Spinal cord (tissue), 10 donors: ENCODE measurements around the gene BCL6B. TPM values are rescaled to one million over a fixed set of nuclear protein-coding genes. Genes with fewer than 3 reads are reported as not detected.

Experiments used
- DNase-seq, 6 donors: peaks; one replicate each; pipeline versions ENCODE4 v3.0.0 to v3.0.0-alpha.2; 2013 to 2015; ENCODE audit warnings: low spot score in 6 of 6, low read depth in 4 of 6
- H3K27ac ChIP-seq: one replicate; pipeline ENCODE4 v1.5.1; 2013; ENCODE audit warnings: low read depth, low read length, control low read depth
- H3K27me3 ChIP-seq: one replicate; pipeline ENCODE4 v1.6.1; 2013; ENCODE audit warnings: low read length; ENCODE audit not compliant: control insufficient read depth, insufficient read depth
- H3K36me3 ChIP-seq: one replicate; pipeline ENCODE4 v1.6.1; 2013; ENCODE audit warnings: low read length; ENCODE audit not compliant: control insufficient read depth, insufficient read depth
- H3K4me1 ChIP-seq: one replicate; pipeline ENCODE4 v1.6.1; 2013; ENCODE audit warnings: low read length; ENCODE audit not compliant: control insufficient read depth, insufficient read depth
- H3K4me3 ChIP-seq: one replicate; pipeline ENCODE4 v1.5.1; 2013; ENCODE audit warnings: low read depth, low read length, control low read depth
- H3K9me3 ChIP-seq: one replicate; pipeline ENCODE4 v1.6.1; 2013; ENCODE audit warnings: low read length; ENCODE audit not compliant: control insufficient read depth, insufficient read depth
- whole genome bisulfite sequencing: methylation state at CpG from one replicate; pipeline ENCODE4 v1.1.5; 2013; ENCODE audit warnings: missing lambda C conversion rate; ENCODE audit not compliant: insufficient coverage; 5-methylcytosine and 5-hydroxymethylcytosine counted together
- polyA plus RNA-seq, 2 donors: library from polyadenylated mRNA; unstranded; fragments of 120-200 nt; gene quantifications; one replicate each; pipeline ENCODE4 v1.2.1, GENCODE V29; 2013; ENCODE audit not compliant: insufficient read length in 2 of 2
- total RNA-seq, 2 donors: library from RNA; depleted of rRNA in 1 of 2; stranded (reverse); fragments of 120-200 nt in 1 of 2; fragments of >200 nt in 1 of 2; gene quantifications; one replicate each; pipeline versions ENCODE4 v1.2.3 to v1.2.4, GENCODE V29; 2013 to 2014
- donor health status: healthy.

BCL6B gene
- total and polyA plus RNA-seq, 4 donors: 3.1 to 13.7 (median 7.0) TPM

GRCh38 chr17:7017827-7018200, 5.0 kb upstream of the BCL6B start:
- H3K4me3 ChIP-seq: no peak overlapping the region
- no peak for DNase-seq
- peaks cover 83% of the 10 kb centered on the region for H3K4me1 ChIP-seq
- no peak overlapping the region for H3K27ac ChIP-seq
- H3K9me3 ChIP-seq: no peaks in the 10 kb centered on the region
- H3K36me3 ChIP-seq: peaks cover 26% of the 10 kb centered on the region
- 95% methylated on average over 7 of the region's 12 CpGs for WGBS
- peaks cover 19% of the 10 kb centered on the region for H3K27me3 ChIP-seq

- WGBS: 80% methylated on average over 9 of the region's 10 CpGs
- no peaks in the 10 kb centered on the region for H3K9me3 ChIP-seq
- H3K4me1 ChIP-seq: peaks cover 83% of the 10 kb centered on the region
- DNase-seq: no peak
- no peak overlapping the region for H3K27ac ChIP-seq
- peaks cover 26% of the 10 kb centered on the region for H3K36me3 ChIP-seq
- peaks cover 25% of the 10 kb centered on the region for H3K27me3 ChIP-seq
- no peak overlapping the region for H3K4me3 ChIP-seq
These were observed 4.4 kb upstream of the BCL6B start for GRCh38 chr17:7018331-7018964.

GRCh38 chr17:7019367-7019766, 3.5 kb upstream of the BCL6B start:
- no peak for DNase-seq
- Histone ChIP-seq H3K27ac (no peak overlapping the region), H3K36me3 (peaks cover 24% of the 10 kb centered on the region), H3K4me3 (peak overlapping the region; percentile 64), H3K27me3 (peaks cover 34% of the 10 kb centered on the region), H3K9me3 (no peaks in the 10 kb centered on the region), H3K4me1 (peaks cover 82% of the 10 kb centered on the region)
- WGBS: 41% methylated on average over 5 of the region's 10 CpGs

- Histone ChIP-seq H3K27ac (peak overlapping the region; percentile 6), H3K4me3 (peak overlapping the region; percentile 64), H3K4me1 (peaks cover 82% of the 10 kb centered on the region), H3K36me3 (peaks cover 24% of the 10 kb centered on the region), H3K9me3 (no peaks in the 10 kb centered on the region), H3K27me3 (peaks cover 35% of the 10 kb centered on the region)
- DNase-seq: peak in 2 of 6 donors; percentile 63 to 91
- 7% methylated on average over 5 of the region's 16 CpGs for WGBS
These were observed 2.9 kb upstream of the BCL6B start for GRCh38 chr17:7019839-7020519.

- H3K4me1 ChIP-seq: peaks cover 73% of the 10 kb centered on the region
- H3K36me3 ChIP-seq: peaks cover 24% of the 10 kb centered on the region
- H3K9me3 ChIP-seq: no peaks in the 10 kb centered on the region
- H3K27me3 ChIP-seq: peaks cover 35% of the 10 kb centered on the region
- H3K27ac ChIP-seq: no peak overlapping the region
- H3K4me3 ChIP-seq: no peak overlapping the region
- no peak for DNase-seq
- 82% methylated on average over 11 of the region's 11 CpGs for whole genome bisulfite sequencing
These were observed 1.8 kb upstream of the BCL6B start for GRCh38 chr17:7020894-7021664.

GRCh38 chr17:7021993-7022778, 664 bp upstream of the BCL6B start:
- Histone ChIP-seq H3K4me3 (peak overlapping the region; percentile 19), H3K27ac (peak overlapping the region; percentile 77), H3K9me3 (no peaks in the 10 kb centered on the region), H3K36me3 (peaks cover 13% of the 10 kb centered on the region), H3K27me3 (peaks cover 35% of the 10 kb centered on the region), H3K4me1 (peaks cover 62% of the 10 kb centered on the region)
- DNase-seq: peak in 2 of 6 donors; percentile 61 to 86
- WGBS: 3% methylated on average over 48 of the region's 53 CpGs

GRCh38 chr17:7023576-7024401, 939 bp downstream of the BCL6B start:
- DNase-seq: peak in 2 of 6 donors; percentile 86 to 91
- H3K4me3 ChIP-seq: peak overlapping the region; percentile 26
- H3K27me3 ChIP-seq: peaks cover 35% of the 10 kb centered on the region
- peak overlapping the region; percentile 77 for H3K27ac ChIP-seq
- H3K36me3 ChIP-seq: no peaks in the 10 kb centered on the region
- H3K4me1 ChIP-seq: peaks cover 46% of the 10 kb centered on the region
- no peaks in the 10 kb centered on the region for H3K9me3 ChIP-seq
- 29% methylated on average over 36 of the region's 51 CpGs for WGBS

- no peak for DNase-seq
- H3K27ac ChIP-seq: no peak overlapping the region
- H3K4me3 ChIP-seq: no peak overlapping the region
- 89% methylated on average over 4 of the region's 8 CpGs for WGBS
- H3K9me3 ChIP-seq: no peaks in the 10 kb centered on the region
- H3K27me3 ChIP-seq: peaks cover 35% of the 10 kb centered on the region
- no peaks in the 10 kb centered on the region for H3K36me3 ChIP-seq
- peaks cover 40% of the 10 kb centered on the region for H3K4me1 ChIP-seq
These were observed 1.5 kb downstream of the BCL6B start for GRCh38 chr17:7024402-7024785.
